Adrenal gland (tissue), 12 donors: ENCODE results near the gene LRRC46. TPM values are rescaled to one million over a fixed set of nuclear protein-coding genes. Genes with fewer than 3 reads are reported as not detected.

ENCODE experiments used
- DNase-seq, 7 donors: peaks; one replicate each; pipeline ENCODE4 v3.0.0-alpha.2; 2019 to 2020
- H3K27ac ChIP-seq, 5 donors: fragments of 200-600 bp; sonication (generic) in 4 of 5; 1 replicate in 3 of 5; 2 replicates in 2 of 5; pipeline versions ENCODE4 v1.5.1 to v1.8.0; 2016 to 2020; ENCODE audit warnings: mild to moderate bottlenecking in 1 of 5
- H3K27me3 ChIP-seq: fragments of 200-600 bp; 2 replicates; pipeline ENCODE4 v1.8.0; 2021
- H3K36me3 ChIP-seq, 2 donors: fragments of 200-600 bp; replicated peaks in 1 of 2; 1 replicate in 1 of 2; 2 replicates in 1 of 2; pipeline versions ENCODE4 v1.5.1 to v1.8.0; 2018 to 2022
- H3K4me1 ChIP-seq, 2 donors: fragments of 200-600 bp; replicated peaks in 1 of 2; 1 replicate in 1 of 2; 2 replicates in 1 of 2; pipeline versions ENCODE4 v1.5.1 to v1.8.0; 2018 to 2021
- H3K4me3 ChIP-seq, 4 donors: fragments of 200-600 bp; sonication (generic) in 3 of 4; one replicate each; pipeline ENCODE4 v1.5.1; 2016 to 2018
- H3K9me3 ChIP-seq, 3 donors: fragments of 200-600 bp; sonication (generic) in 1 of 3; replicated peaks in 1 of 3; 1 replicate in 2 of 3; 2 replicates in 1 of 3; pipeline versions ENCODE4 v1.5.1 to v1.8.0; 2016 to 2021
- POLR2A ChIP-seq, 2 donors: fragments of 450-650 bp; IDR thresholded peaks; one replicate each; pipeline ENCODE4 v1.6.1; 2017; ENCODE audit warnings: antibody characterized with exemption in 2 of 2, mild to moderate bottlenecking in 2 of 2, moderate library complexity in 1 of 2
- WGBS, 4 donors: extraction: QIAGEN DNeasy Blood & Tissue Kit in 2 of 4; methylation state at CpG; one replicate each; pipeline versions ENCODE4 v1.1.5 to v1.1.7; 2013 to 2017; 5-methylcytosine and 5-hydroxymethylcytosine counted together
- intact Hi-C, 2 donors: fragments of 100-400 bp; cut with DNase I; formaldehyde crosslinking; loops; one replicate each; pipeline versions ENCODE4 v1.14.1 to v1.15.0; 2022 to 2023
- polyA plus RNA-seq, 3 donors: library from polyadenylated mRNA; stranded (reverse); fragments of 200-250 nt in 2 of 3; fragments of 350-450 nt in 1 of 3; fragmentation: Illumina TruSeq in 1 of 3; extraction: RNeasy Lipid Tissue Mini Kit (QIAGEN cat#74804) in 1 of 3; gene quantifications; one replicate each; pipeline ENCODE4 v1.2.3, GENCODE V29; 2013 to 2014
- total RNA-seq, 9 donors: library from RNA; depleted of rRNA in 4 of 9; stranded (reverse); fragments of >200 nt in 4 of 9; fragments of 120-200 nt in 1 of 9; fragmentation: NEBNext Ultra II Directional in 1 of 9; extraction: Animal tissue kit (Norgen Biotek cat#: 25700) in 1 of 9; gene quantifications; one replicate each; pipeline versions ENCODE4 v1.1.0 to v1.2.4, GENCODE V29; 2013 to 2023
- TF ChIP-seq, protein P1 (sequence below), 6 experiments: fragments of 450-650 bp in 4 of 6; fragments of 200-600 bp in 2 of 6; sonication (generic) in 1 of 6; IDR thresholded peaks; 1 replicate in 5 of 6; 2 replicates in 1 of 6; pipeline versions ENCODE4 v1.5.1 to v1.8.0; 2016 to 2021; ENCODE audit warnings: antibody characterized with exemption in 6 of 6, mild to moderate bottlenecking in 2 of 6, moderate library complexity in 1 of 6
- donor health status: healthy with polysubstance abuse.
- donor health status: Bipolar disorder and iron deficiency.
- donor health status: DM: yes; HTN: yes; CAD: no.
- donor health status: DM: no; HTN: no; CAD: no.
- donor health status: DM: no; HTN: no; CAD: no.
- donor health status: DM: yes; HTN: yes; CAD: no.

Gene LRRC46
- total and polyA plus RNA-seq, 12 donors, result 0.11 to 2.3 (median 0.61) TPM; not detected in 3

GRCh38 chr17:47829870-47830269, 1.6 kb upstream of the LRRC46 start:
- H3K27me3 ChIP-seq, result no peaks in the 10 kb centered on the region
- DNase-seq, result no peak
- no peak overlapping the region for H3K4me3 ChIP-seq
- H3K36me3 ChIP-seq, result peaks cover 0 to 36% of the 10 kb centered on the region in 2 donors
- peaks cover 6 to 16% of the 10 kb centered on the region in 2 donors for H3K4me1 ChIP-seq
- intact Hi-C loops, result no loop called here
- H3K27ac ChIP-seq, result no peak overlapping the region
- 79 to 94% (median 90%) methylated on average over 3 of the region's 3 CpGs for WGBS, 4 donors
- H3K9me3 ChIP-seq, result no peaks in the 10 kb centered on the region
- no peak for TF ChIP-seq POLR2A (IDR thresholded peaks at IDR 0.05)
- TF ChIP-seq, protein P1, sequence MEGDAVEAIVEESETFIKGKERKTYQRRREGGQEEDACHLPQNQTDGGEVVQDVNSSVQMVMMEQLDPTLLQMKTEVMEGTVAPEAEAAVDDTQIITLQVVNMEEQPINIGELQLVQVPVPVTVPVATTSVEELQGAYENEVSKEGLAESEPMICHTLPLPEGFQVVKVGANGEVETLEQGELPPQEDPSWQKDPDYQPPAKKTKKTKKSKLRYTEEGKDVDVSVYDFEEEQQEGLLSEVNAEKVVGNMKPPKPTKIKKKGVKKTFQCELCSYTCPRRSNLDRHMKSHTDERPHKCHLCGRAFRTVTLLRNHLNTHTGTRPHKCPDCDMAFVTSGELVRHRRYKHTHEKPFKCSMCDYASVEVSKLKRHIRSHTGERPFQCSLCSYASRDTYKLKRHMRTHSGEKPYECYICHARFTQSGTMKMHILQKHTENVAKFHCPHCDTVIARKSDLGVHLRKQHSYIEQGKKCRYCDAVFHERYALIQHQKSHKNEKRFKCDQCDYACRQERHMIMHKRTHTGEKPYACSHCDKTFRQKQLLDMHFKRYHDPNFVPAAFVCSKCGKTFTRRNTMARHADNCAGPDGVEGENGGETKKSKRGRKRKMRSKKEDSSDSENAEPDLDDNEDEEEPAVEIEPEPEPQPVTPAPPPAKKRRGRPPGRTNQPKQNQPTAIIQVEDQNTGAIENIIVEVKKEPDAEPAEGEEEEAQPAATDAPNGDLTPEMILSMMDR (IDR thresholded peaks at IDR 0.05), result no peak

DNA sequence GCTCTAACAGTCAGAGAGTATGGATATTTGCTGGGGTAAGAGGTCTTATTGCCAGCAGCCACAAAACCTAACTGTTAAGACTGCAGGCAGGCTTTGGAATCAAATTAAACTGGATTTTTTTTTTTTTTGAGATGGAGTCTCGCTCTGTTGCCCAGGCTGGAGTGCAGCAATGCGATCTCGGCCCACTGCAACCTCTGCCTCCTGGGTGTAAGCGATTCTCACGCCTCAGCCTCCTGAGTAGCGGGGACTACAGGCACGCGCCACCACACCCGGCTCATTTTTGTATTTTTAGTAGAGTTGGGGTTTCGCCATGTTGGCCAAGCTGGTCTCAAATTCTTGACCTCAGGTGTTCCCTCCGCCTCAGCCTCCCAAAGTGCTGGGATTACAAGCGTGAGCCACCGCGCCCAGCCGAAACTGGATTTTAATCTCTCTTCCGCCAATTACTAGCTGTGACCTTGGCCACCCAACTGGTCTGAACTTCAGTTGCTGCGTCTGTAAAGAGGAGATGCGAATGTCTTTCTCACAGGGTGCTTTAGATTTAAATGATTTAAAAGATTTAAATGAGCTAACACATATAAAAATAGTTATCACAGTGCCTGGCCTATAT, 971 bp upstream of the LRRC46 start:
- Histone ChIP-seq H3K27me3 (no peaks in the 10 kb centered on the region), H3K4me3 (peak overlapping the region in 2 of 4 donors; percentile 55 to 95), H3K4me1 (peaks cover 6 to 16% of the 10 kb centered on the region in 2 donors), H3K27ac (peak overlapping the region in 3 of 5 donors; percentile 42 to 85 (median 72)), H3K36me3 (peaks cover 0 to 31% of the 10 kb centered on the region in 2 donors), H3K9me3 (no peaks in the 10 kb centered on the region)
- peak in 2 of 7 donors; percentile 21 to 58 for DNase-seq
- intact Hi-C loops, result no loop called here
- TF ChIP-seq, protein P1 (IDR thresholded peaks at IDR 0.05), result no peak
- TF ChIP-seq POLR2A (IDR thresholded peaks at IDR 0.05), result no peak
- 60 to 66% (median 62%) methylated on average over 18 of the region's 18 CpGs for WGBS, 4 donors

- TF ChIP-seq POLR2A (IDR thresholded peaks at IDR 0.05), result no peak
- TF ChIP-seq, protein P1 (IDR thresholded peaks at IDR 0.05), result no peak
- H3K27me3 ChIP-seq, result no peaks in the 10 kb centered on the region
- peak overlapping the region in 2 of 4 donors; percentile 55 to 95 for H3K4me3 ChIP-seq
- H3K36me3 ChIP-seq, result peaks cover 0 to 20% of the 10 kb centered on the region in 2 donors
- H3K4me1 ChIP-seq, result peaks cover 6 to 16% of the 10 kb centered on the region in 2 donors
- peak in 1 of 7 donors; percentile 15 for DNase-seq
- H3K27ac ChIP-seq, result no peak overlapping the region
- intact Hi-C loops, result no loop called here
- no peaks in the 10 kb centered on the region for H3K9me3 ChIP-seq
- WGBS, 4 donors, result 11 to 18% (median 15%) methylated on average over 7 of the region's 7 CpGs
Observed at GRCh38 chr17:47831934-47832327, 461 bp downstream of the LRRC46 start.

GRCh38 chr17:47834756-47835155, 3.3 kb downstream of the LRRC46 start:
- no peak for TF ChIP-seq POLR2A (IDR thresholded peaks at IDR 0.05)
- TF ChIP-seq, protein P1 (IDR thresholded peaks at IDR 0.05), result no peak
- 60 to 74% (median 65%) methylated on average over 5 of the region's 5 CpGs for WGBS, 4 donors
- Histone ChIP-seq H3K9me3 (no peaks in the 10 kb centered on the region), H3K4me3 (no peak overlapping the region), H3K27ac (no peak overlapping the region), H3K27me3 (no peaks in the 10 kb centered on the region), H3K36me3 (peaks cover 0 to 19% of the 10 kb centered on the region in 2 donors), H3K4me1 (peaks cover 6 to 16% of the 10 kb centered on the region in 2 donors)
- no peak for DNase-seq
- intact Hi-C loops, result loop anchor here in 1 of 2 donors (5.0 kb wide), 1 partner anchor 128 kb away; no protein-coding TSS in a partner anchor
